ENCODE data around the gene DAB1.

DAB1 gene

GRCh38 chr1:57063406-57064125 lies 360.3 kb downstream of the DAB1 start:
- DNase-seq, result no peak

- no peak for DNase-seq
Measured at GRCh38 chr1:57061369-57061768, 362.5 kb downstream of the DAB1 start.

DNA sequence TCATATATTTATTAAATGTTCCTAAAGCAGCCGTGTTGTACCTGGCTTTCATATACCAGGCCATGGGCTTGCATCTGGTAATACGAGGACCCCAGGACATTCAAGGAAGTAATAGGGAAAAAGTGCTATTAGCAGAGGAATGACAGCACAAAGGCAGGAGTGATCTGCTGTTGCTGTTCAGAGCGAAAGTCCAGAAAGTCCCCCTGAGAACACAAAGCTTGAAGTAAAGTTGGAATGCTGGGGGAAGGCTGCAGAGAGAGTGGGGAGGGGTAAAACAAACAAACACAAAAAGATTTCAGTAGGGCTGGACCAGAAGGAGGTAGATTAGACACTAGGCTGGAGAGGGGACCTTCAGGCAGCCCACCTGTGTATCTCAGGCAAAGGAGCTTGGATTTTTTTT lies 363.4 kb downstream of the DAB1 start:
- DNase-seq, result no peak

- no peak for DNase-seq
Measured at GRCh38 chr1:57058652-57059501, 365.0 kb downstream of the DAB1 start.

DNA sequence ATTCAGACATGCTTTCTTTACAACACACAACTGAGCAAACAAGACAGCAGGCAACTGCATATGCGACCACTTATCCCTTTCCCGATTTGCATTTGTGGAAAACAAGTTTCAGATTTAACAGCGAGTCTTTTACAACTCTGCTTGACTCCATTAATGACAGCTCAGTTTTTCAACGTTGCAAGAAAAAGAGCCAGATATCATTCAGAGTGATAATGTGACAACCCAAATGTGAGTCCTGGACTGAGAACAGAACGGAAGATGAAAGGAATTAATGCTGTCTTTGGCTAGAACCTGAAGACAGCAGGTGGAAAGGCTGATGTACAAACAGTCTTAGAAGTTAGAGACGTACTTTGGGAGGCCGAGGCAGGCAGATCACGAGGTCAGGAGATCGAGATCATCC lies 375.0 kb downstream of the DAB1 start:
- DNase-seq, result no peak

DNA sequence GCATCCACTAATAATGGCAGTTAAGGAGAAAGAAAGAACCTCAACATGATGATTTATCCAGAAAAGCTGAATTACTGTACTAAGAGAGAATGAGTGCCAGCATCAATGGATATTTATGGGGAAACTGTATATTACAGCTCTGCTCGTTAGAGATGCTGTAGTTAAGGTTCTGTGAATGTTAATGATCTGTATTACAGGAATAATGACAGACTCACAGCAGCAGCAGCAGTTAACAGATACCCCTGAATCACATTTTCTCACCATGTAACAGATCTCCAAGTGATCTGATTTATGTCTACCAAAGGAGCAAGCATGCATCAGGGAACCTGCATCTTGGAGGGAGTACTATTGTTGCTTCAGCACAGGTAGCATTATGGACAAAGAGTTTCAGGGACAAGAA lies 377.4 kb downstream of the DAB1 start:
- DNase-seq, result no peak

- DNase-seq, result no peak
Measured at GRCh38 chr1:57041901-57042300, 382.0 kb downstream of the DAB1 start.

- no peak for DNase-seq
Measured at GRCh38 chr1:57040811-57041210, 383.0 kb downstream of the DAB1 start.

GRCh38 chr1:57036641-57037579 lies 386.9 kb downstream of the DAB1 start:
- no peak for DNase-seq

GRCh38 chr1:57034713-57035112 lies 389.1 kb downstream of the DAB1 start:
- DNase-seq, result no peak

DNA sequence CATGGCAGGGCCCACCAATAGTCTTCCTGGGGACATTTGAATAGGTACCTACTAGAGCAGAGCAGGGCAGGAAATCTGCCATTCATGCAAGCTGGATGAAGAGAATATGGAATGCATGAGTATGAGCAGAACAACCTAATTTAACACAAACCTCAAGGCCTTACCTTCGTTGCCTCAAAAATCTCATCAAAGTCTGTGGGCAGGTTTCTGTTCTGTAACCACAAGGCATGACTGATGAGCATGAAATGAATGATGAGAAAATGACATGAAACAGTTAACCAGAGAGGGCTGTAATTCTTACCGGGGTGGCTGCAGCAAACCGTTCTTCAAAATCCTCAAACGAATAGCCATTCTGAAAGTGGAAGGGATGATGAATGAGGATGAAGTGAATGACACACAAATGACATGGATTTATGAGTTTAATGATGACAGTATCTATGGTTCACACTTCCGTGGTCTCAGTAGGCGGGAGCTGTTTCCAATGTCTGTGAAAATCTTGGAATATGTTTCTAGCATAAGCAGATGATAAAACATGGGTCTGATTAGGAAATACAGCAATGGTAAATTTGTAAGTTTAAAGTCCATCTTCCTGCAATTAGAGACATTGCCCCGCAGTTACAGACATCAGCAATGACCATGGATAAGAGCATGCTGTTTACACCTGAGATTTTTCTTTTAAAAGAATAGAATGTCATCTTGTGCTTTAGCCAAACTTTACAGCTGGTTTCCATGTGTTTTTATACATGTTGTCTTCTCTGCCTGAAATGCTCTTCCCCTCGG lies 390.4 kb downstream of the DAB1 start:
- no peak for DNase-seq

- DNase-seq, result no peak
Measured at GRCh38 chr1:57026624-57027354, 397.1 kb downstream of the DAB1 start.

DNA sequence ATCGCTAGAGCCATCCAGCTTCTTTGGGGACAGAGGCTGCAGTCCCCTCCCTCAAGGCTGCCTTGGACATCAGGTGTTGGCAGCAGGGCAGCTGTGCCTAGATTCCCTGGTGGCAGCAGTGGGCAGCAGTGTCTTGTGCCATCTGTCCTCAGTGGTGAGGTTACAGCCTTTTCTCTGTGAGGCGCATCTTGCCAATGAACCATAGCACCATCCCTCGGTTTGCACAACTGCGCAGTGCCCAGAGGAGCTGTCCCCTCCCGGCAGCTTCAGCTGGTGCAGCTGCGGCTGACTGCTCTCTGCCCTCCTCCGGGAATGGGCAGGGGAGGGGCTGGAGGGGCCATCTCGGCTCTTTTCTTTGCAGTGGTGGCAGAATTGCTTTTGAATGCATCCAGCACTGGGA lies 399.0 kb downstream of the DAB1 start:
- peak; percentile 64 for DNase-seq

DNA sequence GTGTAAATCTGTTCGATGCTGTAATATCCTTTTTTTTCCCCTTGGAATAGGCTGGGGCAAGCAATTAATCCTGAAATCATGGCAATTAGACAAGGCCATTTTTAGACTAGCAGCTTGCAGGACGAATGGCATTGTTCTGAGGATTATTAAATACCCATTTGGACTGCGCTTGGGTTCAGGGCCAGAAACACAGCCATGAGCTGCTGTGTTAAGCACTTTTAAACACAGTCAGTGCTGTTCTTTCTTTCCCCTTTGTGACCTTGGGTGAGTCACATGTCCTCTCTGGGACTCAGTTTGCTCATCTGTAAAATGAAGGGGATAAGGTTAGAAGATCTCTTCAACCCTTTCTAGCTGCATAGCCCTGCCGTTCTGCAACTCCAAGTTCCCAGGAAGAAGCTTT lies 399.4 kb downstream of the DAB1 start:
- DNase-seq, result peak; percentile 19

DNA sequence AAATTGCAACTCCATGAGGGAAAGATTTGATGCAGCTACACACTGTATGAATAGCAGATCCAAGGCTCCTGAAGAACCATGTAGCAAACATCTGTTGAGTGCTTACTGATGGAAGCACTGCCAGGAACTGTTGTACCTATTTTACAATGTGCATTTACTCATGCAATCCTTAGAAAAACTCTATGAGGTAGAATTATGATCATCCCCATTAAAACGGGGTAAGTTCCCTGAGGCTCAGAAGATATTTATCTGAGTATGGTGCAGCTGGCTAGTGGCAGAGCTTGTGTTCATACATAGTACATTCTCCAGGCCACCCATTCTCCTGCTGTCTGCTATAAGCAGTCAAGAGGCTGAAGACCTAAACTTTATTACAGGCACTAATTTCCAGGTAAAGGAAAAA lies 403.6 kb downstream of the DAB1 start:
- DNase-seq, result no peak

DNA sequence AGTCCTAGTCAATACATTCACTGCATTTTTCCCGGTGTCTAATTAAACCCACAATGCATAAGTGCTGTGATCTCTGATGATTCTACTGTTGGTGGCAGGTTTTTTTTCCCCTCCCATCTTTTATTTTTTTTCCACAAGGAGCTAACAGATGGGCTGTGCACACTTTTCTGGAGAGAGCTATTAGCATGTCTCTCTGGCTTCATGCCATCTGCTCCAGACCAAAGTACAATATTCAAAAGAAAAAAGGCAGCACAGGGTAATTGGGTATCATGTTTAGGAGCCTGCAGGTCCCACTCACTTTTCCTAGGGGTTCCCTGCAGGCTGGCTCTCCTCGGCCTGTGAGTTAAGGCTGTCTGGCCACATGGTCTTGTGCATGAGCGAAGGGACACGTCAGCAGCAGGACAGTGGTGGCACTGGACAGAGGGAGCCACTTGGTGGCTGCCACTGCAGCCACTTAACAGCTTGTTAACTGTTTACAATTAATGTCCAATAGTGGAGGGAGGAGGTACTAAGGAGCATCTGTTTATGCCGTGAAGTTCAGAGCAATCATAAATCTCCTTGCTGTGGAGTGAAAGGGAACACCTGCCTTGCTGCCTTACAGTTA lies 404.5 kb downstream of the DAB1 start:
- DNase-seq, result peak; percentile 35

DNA sequence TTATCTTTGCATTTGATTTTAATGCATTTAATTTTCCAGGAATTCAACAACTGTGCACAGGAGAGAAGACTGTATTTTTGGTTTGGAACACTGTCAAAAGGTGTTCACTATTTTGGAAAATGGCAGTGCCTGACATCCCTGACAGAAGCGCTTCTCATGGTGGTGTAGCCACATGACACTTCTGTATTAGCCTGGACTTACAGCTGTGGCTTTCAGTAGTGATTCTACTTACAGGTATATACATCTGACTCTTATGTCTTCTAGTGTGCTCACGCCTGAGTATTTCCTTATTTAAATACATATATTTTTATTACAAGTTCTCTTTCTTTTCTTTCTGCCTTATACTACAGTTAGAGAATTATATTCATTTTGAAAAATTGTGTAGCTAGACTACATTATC lies 405.7 kb downstream of the DAB1 start:
- DNase-seq, result no peak

- no peak for DNase-seq
Measured at GRCh38 chr1:57017717-57018116, 406.1 kb downstream of the DAB1 start.

DNA sequence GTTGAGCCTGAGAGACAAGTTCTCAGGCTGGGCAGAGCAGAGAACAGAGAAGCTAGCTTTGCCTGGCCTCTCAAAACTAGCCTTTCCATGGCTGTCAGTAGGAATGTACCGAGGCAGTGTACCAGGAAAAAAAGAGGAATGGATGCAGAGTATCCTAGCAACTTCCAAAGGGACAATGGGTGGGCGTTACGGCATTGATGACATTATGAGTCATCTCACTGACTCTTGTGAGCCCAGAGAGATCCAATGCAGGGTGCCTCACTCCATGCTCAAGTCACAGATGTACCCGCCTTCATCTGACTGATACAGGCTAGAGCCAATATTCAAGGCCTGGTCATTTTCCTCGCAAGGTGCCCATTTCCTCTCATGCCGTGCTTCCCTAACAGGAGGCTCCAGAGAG lies 406.7 kb downstream of the DAB1 start:
- DNase-seq, result no peak

- no peak for DNase-seq
Measured at GRCh38 chr1:57015071-57015470, 408.8 kb downstream of the DAB1 start.

DNA sequence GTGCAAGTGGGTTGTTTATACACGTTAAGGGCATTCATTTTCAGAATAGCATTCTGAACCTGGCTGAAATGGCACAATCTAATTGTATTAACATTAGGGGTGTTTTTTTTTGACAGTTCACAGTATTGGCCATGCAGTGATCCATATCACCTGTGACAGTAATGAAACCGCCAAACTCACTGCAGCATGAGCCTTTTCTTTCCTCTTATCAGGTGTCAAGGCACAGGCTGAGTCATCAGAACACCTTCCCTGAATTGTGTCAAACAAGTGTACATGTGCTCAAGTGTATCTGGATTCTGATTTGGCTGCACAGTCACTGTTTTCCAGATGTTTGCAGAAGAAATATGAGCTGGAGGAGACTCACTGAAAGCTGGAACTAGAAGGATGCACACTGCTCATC lies 410.3 kb downstream of the DAB1 start:
- no peak for DNase-seq
